ENCODE data around the gene CPSF4L.

DNA sequence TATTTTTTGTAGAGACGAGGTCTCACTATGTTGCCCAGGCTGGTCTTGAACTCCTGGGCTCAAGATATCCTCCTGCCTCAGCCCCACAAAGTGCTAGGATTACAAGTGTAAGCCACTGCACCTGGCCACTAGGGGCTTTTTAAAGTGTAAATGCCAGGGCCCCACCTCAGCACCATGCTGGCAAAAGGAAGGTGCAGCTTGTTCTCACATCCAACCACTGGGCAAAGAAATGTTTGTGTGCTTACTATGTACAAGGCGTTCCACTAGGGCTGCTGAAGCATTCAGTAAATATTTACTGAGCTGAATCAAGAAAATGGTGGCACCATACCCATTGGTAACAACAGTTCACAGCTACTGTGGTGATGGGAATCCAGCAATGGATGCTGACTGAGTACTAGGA is 46.2 kb downstream of the CPSF4L start:
- TF ChIP-seq GABPA (IDR thresholded peaks at IDR 0.05; ENCODE audit: low read depth) (no peak), ELF1 (IDR thresholded peaks at IDR 0.05) (no peak), TAF1 (IDR thresholded peaks at IDR 0.05; ENCODE audit: borderline replicate concordance, low read depth, low read length) (no peak), FOXM1 (IDR thresholded peaks at IDR 0.05; ENCODE audit: low read depth) (no peak), MXI1 (IDR thresholded peaks at IDR 0.05; ENCODE audit: low read depth, low read length) (no peak), EP300 (IDR thresholded peaks at IDR 0.05; ENCODE audit: borderline replicate concordance in 1 of 2, low read depth in 1 of 2, low read length in 1 of 2) (no peak), NRF1 (IDR thresholded peaks at IDR 0.05; ENCODE audit: low read depth, low read length) (no peak), SMC3 (IDR thresholded peaks at IDR 0.05; ENCODE audit: low read depth, low read length) (no peak), SIN3A (IDR thresholded peaks at IDR 0.05; ENCODE audit: borderline replicate concordance, low read depth, low read length) (no peak)
- TF ChIP-seq, protein P1, sequence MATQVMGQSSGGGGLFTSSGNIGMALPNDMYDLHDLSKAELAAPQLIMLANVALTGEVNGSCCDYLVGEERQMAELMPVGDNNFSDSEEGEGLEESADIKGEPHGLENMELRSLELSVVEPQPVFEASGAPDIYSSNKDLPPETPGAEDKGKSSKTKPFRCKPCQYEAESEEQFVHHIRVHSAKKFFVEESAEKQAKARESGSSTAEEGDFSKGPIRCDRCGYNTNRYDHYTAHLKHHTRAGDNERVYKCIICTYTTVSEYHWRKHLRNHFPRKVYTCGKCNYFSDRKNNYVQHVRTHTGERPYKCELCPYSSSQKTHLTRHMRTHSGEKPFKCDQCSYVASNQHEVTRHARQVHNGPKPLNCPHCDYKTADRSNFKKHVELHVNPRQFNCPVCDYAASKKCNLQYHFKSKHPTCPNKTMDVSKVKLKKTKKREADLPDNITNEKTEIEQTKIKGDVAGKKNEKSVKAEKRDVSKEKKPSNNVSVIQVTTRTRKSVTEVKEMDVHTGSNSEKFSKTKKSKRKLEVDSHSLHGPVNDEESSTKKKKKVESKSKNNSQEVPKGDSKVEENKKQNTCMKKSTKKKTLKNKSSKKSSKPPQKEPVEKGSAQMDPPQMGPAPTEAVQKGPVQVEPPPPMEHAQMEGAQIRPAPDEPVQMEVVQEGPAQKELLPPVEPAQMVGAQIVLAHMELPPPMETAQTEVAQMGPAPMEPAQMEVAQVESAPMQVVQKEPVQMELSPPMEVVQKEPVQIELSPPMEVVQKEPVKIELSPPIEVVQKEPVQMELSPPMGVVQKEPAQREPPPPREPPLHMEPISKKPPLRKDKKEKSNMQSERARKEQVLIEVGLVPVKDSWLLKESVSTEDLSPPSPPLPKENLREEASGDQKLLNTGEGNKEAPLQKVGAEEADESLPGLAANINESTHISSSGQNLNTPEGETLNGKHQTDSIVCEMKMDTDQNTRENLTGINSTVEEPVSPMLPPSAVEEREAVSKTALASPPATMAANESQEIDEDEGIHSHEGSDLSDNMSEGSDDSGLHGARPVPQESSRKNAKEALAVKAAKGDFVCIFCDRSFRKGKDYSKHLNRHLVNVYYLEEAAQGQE (IDR thresholded peaks at IDR 0.05; ENCODE audit: low read depth, low read length): no peak
- TF ChIP-seq, protein P2, sequence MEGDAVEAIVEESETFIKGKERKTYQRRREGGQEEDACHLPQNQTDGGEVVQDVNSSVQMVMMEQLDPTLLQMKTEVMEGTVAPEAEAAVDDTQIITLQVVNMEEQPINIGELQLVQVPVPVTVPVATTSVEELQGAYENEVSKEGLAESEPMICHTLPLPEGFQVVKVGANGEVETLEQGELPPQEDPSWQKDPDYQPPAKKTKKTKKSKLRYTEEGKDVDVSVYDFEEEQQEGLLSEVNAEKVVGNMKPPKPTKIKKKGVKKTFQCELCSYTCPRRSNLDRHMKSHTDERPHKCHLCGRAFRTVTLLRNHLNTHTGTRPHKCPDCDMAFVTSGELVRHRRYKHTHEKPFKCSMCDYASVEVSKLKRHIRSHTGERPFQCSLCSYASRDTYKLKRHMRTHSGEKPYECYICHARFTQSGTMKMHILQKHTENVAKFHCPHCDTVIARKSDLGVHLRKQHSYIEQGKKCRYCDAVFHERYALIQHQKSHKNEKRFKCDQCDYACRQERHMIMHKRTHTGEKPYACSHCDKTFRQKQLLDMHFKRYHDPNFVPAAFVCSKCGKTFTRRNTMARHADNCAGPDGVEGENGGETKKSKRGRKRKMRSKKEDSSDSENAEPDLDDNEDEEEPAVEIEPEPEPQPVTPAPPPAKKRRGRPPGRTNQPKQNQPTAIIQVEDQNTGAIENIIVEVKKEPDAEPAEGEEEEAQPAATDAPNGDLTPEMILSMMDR (IDR thresholded peaks at IDR 0.05): peak; percentile 17; the same call in 1 of the 2 replicates
